PFSK-1 (cell line): ENCODE measurements around the gene SLC13A3.

Source experiments
- POLR2AphosphoS5 ChIP-seq: IDR thresholded peaks from 2 replicates; pipeline ENCODE4 v1.6.1; 2012; ENCODE audit warnings: low read depth, mild to moderate bottlenecking, control low read depth, low read length, moderate library complexity
- REST ChIP-seq, 2 experiments: IDR thresholded peaks; 2 replicates each; pipeline versions ENCODE4 v1.6.1 to v1.8.0; 2011 to 2012; ENCODE audit warnings: low read depth in 2 of 2, low read length in 2 of 2, control low read depth in 1 of 2, inconsistent platforms in 1 of 2, mild to moderate bottlenecking in 1 of 2, moderate library complexity in 1 of 2; ENCODE audit not compliant: insufficient read depth in 1 of 2
- TAF1 ChIP-seq: IDR thresholded peaks from 2 replicates; pipeline ENCODE4 v1.6.1; 2012; ENCODE audit warnings: low read length, control low read depth, borderline replicate concordance; ENCODE audit not compliant: insufficient read depth

- no peak for TF ChIP-seq REST (IDR thresholded peaks at IDR 0.05; ENCODE audit: insufficient read depth in 1 of 2, low read depth in 2 of 2, low read length in 2 of 2)
- no peak for TF ChIP-seq TAF1
- TF ChIP-seq POLR2AphosphoS5, result no peak
Observed at GRCh38 chr20:46614503-46614902, 36.8 kb downstream of the SLC13A3 start.
